Mesenteric fat pad (tissue), 1 donor: ENCODE data around the gene EGFR. TPM values are rescaled to one million over a fixed set of nuclear protein-coding genes. Genes with fewer than 3 reads are reported as not detected.

Experiments
- DNase-seq: peaks from one replicate; pipeline ENCODE4 v3.0.0-alpha.2; 2020; ENCODE audit warnings: low spot score
- total RNA-seq: library from RNA; stranded (reverse); fragmentation: NEBNext Ultra II Directional; extraction: Animal tissue kit (Norgen Biotek cat#: 25700); gene quantifications from one replicate; pipeline ENCODE4 v1.2.1, GENCODE V29; 2021
- donor health status: DM: yes; HTN: yes; CAD: no.

The EGFR gene
- total RNA-seq, 1 donor from 2014 or later, result 80.9 TPM

DNA sequence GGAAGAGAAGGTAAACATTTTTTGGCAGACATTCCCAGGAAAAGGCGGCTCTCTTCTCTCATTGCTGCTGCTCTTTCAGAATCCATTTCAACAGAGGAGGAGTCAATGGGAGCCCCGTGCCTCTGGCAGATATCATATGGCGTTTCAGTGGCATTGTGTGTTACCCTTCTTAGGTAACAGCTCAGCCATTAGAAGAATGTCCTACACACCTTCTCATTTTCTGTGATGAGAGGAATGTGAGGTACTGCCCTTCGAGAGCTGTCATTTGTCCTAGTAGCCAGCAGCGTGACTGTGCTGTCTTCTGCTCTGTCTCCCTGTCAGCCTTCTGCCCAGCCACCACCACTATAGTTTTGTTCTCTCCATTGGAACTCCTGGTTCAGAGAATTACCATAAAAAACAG lies 102.4 kb downstream of the EGFR start:
- DNase-seq, result no peak

DNA sequence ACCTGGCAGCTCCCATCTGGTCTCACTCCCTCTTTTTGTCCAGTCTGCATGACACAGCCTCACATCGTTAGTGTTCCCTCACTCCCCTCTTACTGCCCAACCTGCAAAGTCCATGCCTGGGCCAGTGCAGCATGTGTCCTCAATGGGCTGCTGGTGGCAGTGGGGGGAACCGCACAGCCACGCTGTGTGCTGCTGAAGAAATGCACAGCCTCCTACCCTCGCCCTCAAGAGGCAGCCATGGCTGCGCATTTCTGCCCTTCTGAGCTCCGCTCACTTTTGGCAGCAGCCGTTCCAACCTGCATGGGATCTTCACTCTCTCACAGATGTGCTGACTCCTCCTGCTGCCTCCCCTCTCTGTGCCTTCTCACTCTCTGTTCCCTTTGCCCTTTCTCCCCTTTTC lies 103.4 kb downstream of the EGFR start:
- DNase-seq, result no peak

- DNase-seq, result no peak
Measured at GRCh38 chr7:55124989-55125875, 106.4 kb downstream of the EGFR start.

GRCh38 chr7:55127135-55127551 lies 108.3 kb downstream of the EGFR start:
- DNase-seq, result no peak

- no peak for DNase-seq
Measured at GRCh38 chr7:55127622-55128081, 108.8 kb downstream of the EGFR start.

DNA sequence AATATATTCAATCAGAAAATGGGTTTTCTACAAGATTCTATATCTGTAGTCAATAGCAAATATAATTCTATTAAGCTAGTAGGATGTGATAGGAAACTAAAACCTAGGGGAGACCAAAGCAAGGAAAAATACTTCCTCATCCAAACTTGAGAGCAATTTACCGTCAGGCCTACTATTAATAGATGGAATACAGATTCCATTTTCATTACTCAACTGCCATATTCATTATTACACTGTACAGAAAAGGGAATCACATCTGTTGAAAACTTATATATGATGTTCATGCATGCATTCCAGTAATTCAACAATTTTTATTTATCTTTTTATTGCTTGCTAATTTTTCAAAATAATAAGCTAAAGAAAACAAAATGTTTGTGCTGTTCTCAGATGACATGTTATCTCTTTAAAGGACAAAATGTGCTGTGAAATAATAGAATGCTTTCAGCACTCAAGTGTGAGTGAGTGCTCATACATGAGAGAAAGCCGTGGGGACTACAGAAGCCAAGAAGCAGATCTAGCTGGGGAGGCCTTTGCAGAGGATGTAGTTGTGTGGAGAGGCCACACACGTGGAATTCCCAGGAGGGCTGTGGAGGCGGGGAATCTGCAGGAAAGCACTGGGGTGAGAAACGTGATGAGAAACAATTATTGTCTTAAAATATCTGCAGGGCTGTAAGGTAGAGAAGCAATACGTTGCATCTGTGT lies 110.0 kb downstream of the EGFR start:
- no peak for DNase-seq

- no peak for DNase-seq
Measured at GRCh38 chr7:55129541-55130394, 111.0 kb downstream of the EGFR start.

GRCh38 chr7:55130395-55131141 lies 111.8 kb downstream of the EGFR start:
- DNase-seq, result no peak

- no peak for DNase-seq
Measured at GRCh38 chr7:55131142-55131929, 112.5 kb downstream of the EGFR start.

DNA sequence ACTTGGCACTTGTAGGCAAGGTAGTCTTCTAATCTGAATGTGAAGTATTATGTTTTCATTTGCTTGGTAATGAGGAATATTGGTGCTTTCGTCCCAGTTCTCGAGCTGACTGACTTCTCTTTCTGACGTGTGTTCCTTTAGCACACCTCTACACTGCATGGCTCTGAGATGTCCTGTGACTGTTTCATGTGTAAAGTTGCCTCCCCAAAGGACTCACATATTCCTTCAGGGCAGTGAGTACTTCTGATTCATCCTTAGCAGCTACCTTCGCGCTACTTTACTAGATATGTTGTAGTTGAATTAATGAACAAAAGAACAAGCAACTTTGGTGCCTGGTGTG lies 113.7 kb downstream of the EGFR start:
- no peak for DNase-seq

DNA sequence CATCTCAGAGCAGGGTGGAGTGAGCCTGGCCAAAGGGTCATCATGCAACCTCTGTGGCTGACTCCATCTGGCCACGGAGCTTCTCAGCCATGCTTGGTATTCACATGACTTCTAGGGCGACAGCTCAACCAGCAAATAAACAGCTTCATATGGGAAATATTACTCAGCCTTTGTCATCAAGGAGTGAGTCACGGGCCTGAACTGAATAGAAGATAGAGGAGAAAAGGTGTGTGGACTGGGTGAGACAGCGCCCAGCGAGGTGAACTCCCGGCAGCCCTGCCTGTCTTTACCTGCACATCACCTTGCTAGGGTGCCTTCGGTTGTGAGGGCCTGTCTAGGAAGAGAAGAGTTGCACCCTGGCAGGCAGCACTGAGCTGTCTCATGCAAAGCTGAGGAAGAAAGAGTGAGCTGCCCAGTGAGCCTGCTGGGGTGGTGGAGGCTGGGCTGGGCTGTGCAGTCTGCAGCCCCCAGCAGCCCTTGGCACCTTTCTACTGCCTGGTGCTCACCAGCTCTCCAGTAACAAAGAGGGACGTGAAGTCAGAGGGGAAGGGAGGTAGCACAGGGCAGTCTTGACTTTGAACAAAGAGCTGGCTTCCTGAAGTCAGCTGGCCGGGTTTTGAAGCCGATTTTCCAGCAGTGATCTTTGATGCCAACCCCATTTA lies 114.2 kb downstream of the EGFR start:
- no peak for DNase-seq

DNA sequence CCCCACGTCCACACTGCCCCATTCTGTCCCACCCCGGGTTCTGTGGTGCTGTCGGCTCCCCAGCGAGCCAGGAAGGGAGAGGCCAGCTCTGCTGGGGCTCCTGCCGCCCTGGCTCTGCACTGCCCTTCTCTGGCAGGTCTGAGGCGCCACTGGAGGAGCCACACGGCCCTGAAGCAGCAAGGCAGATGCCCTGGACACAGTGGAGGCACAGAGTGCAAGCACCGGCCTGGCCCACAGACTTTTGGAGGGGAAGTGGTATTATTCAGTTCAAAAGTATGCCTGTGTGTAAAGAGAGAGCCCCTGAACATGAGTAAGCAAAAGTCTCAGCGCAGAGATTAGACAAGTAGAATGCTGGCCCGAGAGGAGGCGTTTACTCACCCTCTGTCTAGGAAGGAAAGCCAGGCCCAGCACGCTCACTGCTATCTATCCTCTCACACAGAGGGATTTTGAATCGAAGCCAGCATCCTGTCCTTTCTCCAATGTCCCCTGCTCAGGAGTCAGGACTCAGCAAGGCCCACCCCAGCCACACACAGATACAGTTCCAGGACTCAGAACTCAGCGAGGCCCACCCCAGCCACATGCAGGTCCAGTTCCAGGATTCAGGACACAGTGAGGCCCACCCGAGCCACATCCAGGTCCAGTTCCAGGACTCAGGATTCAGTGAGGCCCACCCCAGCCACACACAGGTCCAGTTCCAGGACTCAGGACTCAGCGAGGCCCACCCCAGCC lies 115.0 kb downstream of the EGFR start:
- no peak for DNase-seq

DNA sequence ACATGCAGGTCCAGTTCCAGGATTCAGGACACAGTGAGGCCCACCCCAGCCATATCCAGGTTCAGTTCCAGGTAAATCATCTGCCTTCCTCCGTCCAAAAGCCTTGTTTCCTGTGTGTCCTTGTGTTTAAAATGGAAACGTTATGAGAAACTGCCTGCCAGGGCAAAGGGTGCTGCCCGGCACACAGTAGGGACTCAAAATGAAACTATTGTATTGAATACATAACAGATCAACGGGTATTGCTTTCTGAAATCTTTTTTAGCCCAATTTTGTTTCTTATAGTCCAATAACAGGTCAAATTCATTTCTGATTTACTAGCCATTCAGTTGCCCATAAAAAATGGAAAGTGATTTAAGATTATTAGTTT lies 115.5 kb downstream of the EGFR start:
- DNase-seq, result no peak

GRCh38 chr7:55134786-55135185 lies 116.0 kb downstream of the EGFR start:
- DNase-seq, result no peak

DNA sequence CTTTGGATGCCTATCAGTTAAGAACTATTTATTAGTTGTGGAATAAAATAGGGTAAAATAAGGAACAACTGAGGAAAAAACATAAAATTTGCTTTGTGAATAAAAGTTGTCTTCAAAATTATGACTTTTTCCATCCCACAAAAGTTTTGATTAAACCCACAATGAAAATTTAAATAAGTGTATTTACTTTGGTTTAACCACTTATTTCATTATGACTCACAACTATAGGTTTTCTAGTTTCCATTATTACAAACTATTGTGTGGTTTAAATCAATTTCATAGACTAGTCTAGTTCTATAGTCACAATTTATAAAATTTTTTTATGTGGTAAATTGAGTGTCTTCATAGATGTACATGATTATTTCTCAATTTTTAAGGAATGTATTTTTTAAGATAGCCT lies 116.6 kb downstream of the EGFR start:
- DNase-seq, result no peak

- no peak for DNase-seq
Measured at GRCh38 chr7:55138663-55139062, 119.8 kb downstream of the EGFR start.

DNA sequence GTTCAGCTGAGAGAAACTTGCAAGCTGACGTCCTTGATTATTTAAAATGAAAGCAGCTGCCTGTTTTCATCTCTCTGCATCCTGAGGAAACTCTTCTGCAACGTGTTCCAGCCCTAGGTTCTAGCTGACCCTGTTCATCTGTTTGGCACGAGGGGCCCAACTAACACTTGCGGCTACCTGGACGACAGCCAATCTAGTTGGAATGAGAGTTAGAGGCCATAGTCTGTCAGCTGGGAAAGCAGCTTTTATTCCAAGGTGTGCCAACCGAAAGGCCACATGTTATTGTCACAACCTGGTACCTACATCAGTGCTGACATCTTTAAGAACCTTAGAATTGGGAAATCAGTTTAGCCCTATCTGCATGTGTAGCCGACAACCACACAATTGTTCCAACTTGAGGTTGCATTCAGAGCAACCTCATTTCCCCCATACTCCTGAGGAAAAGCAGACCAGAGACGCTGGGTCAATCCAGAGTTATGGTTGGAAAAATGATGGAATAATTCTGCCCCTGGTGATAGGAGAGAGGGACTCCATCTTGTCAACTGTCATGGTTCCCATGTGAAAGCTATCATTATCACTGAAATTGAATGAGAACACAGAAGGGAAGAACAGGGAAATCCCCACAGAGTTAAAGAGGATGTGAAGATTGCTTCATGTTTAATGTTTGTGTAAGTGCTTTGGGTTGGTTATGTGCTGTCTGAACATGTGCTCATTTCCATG lies 121.6 kb downstream of the EGFR start:
- DNase-seq, result no peak

DNA sequence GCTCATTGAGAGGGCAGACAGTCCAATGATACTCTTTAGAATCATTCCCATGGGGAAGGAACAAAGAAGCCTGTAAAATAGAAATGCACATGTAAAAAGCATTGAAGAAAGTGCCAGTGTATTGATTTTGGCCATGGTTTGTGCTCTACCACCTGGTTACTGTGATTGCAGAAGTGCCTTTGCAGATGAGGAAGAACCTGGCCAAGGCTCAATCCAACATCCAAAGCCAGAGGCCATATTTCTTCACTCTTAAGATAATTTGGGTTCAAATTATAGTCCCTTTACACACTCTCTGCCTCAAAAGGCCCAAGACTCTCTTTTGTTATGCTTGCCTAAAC lies 122.1 kb downstream of the EGFR start:
- no peak for DNase-seq
